ENCODE data around the gene VCL. TPM values are rescaled to one million over a fixed set of nuclear protein-coding genes. Genes with fewer than 3 reads are reported as not detected.

Gene VCL
- total and polyA plus RNA-seq, 9 of the 15 experiments (the other 6 are each of a cell fraction or from before 2014, with no cell fraction given) = 29.8 to 186 (median 76.4) TPM

GRCh38 chr10:74034301-74034700 lies 36.4 kb downstream of the VCL start:
- WGBS (ENCODE audit: insufficient coverage, low coverage, missing lambda C conversion rate) = 70% methylated on average over 2 of the region's 2 CpGs
- ATAC-seq (no peak; the same call in 2 of the 3 replicates), DNase-seq (ENCODE audit: extremely low read depth in 1 of 4, low spot score in 3 of 4) (no peak), FAIRE-seq (no peak)
- Histone ChIP-seq H4K20me1 (replicated peaks; ENCODE audit: control insufficient read depth, insufficient read depth, low read length) (no peaks in the 10 kb centered on the region), H3K9me1 (ENCODE audit: control insufficient read depth, insufficient read depth, low read length) (no peaks in the 10 kb centered on the region), H3K9me3 (replicated peaks; ENCODE audit: control insufficient read depth, insufficient read depth, low read depth, low read length) (no peaks in the 10 kb centered on the region), H2AFZ (ENCODE audit: low read depth, low read length) (no peak overlapping the region), H3K4me2 (ENCODE audit: insufficient read depth, low read length) (no peak overlapping the region), H3K4me1 (replicated peaks in 1 of 2; ENCODE audit: control insufficient read depth in 2 of 2, insufficient read depth in 2 of 2, low read length in 2 of 2) (peaks cover 10 to 38% of the 10 kb centered on the region in 2 experiments), H3K27ac (ENCODE audit: extremely low read depth, low read depth, low read length) (no peak overlapping the region), H3K9ac (ENCODE audit: insufficient read depth in 1 of 2, low read depth in 2 of 2, low read length in 2 of 2) (no peak overlapping the region), H3K27me3 (ENCODE audit: control insufficient read depth in 2 of 2, insufficient read depth in 2 of 2, low read length in 2 of 2) (no peaks in the 10 kb centered on the region), H3K4me3 (no peak overlapping the region), H3K79me2 (ENCODE audit: control insufficient read depth, insufficient read depth, low read length) (peaks cover 62% of the 10 kb centered on the region), H3K36me3 (ENCODE audit: control insufficient read depth, insufficient read depth, low read length) (peaks cover 57% of the 10 kb centered on the region)
- intact Hi-C loops (cut with micrococcal nuclease) (no loop called here), in situ Hi-C loops (cut with MboI) (no loop called here)
- ChIA-PET POLR2A (interaction anchor here (1.8 to 2.3 kb wide), 2 partner anchors 10 to 13 kb away, joined by 6 to 7 read pairs; no protein-coding TSS in a partner anchor), CTCF (ENCODE audit: low intra/inter-chr PET ratio) (no interaction called here)
- BruUV-seq (replicated peaks) = no TSS peak
- TF ChIP-seq ZEB2 (IDR thresholded peaks at IDR 0.05) (no peak), POLR2AphosphoS5 (IDR thresholded peaks at IDR 0.05; ENCODE audit: control insufficient read depth, insufficient read depth, low read depth, low read length) (0 out of 2 replicates have a peak, but pooled peaks have one; percentile 5)

DNA sequence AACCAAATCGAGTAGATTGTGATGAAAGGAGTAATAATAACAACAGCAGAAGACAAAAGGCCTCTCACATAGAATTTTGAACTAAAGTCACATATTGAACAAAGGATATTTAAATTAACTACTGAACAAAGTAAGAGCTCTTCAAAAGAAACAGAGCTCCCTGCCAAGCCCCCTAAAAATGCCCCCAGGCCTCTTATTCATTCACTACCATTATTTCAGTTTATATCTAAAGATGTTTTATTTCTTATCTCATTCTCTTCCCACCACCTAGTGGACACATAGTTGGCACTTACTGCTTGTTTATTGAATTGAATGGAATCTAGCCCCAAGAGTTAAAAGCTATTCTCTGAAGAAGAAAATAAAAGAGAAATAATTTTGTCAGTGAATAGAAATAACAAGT lies 37.4 kb downstream of the VCL start:
- no TSS peak for BruUV-seq (replicated peaks)
- ATAC-seq (no peak), FAIRE-seq (no peak), DNase-seq (ENCODE audit: extremely low read depth in 1 of 4, low spot score in 3 of 4) (no peak)
- Histone ChIP-seq H4K20me1 (replicated peaks; ENCODE audit: control insufficient read depth, insufficient read depth, low read length) (no peaks in the 10 kb centered on the region), H3K9me1 (ENCODE audit: control insufficient read depth, insufficient read depth, low read length) (no peaks in the 10 kb centered on the region), H3K36me3 (ENCODE audit: control insufficient read depth, insufficient read depth, low read length) (peaks cover 47% of the 10 kb centered on the region), H3K79me2 (ENCODE audit: control insufficient read depth, insufficient read depth, low read length) (peaks cover 61% of the 10 kb centered on the region), H3K4me2 (ENCODE audit: insufficient read depth, low read length) (no peak overlapping the region), H3K27me3 (ENCODE audit: control insufficient read depth in 2 of 2, insufficient read depth in 2 of 2, low read length in 2 of 2) (no peaks in the 10 kb centered on the region), H3K27ac (ENCODE audit: extremely low read depth, low read depth, low read length) (no peak overlapping the region), H2AFZ (ENCODE audit: low read depth, low read length) (no peak overlapping the region), H3K9ac (ENCODE audit: insufficient read depth in 1 of 2, low read depth in 2 of 2, low read length in 2 of 2) (no peak overlapping the region), H3K4me3 (no peak overlapping the region), H3K4me1 (replicated peaks in 1 of 2; ENCODE audit: control insufficient read depth in 2 of 2, insufficient read depth in 2 of 2, low read length in 2 of 2) (peaks cover 15 to 36% of the 10 kb centered on the region in 2 experiments), H3K9me3 (replicated peaks; ENCODE audit: control insufficient read depth, insufficient read depth, low read depth, low read length) (no peaks in the 10 kb centered on the region)
- intact Hi-C loops (cut with micrococcal nuclease) (no loop called here), in situ Hi-C loops (cut with MboI) (no loop called here)
- POLR2A ChIA-PET = interaction anchor here (0.8 to 1.7 kb wide), 2 partner anchors 15 to 17 kb away, joined by 3 to 4 read pairs; no protein-coding TSS in a partner anchor
- CTCF ChIA-PET (ENCODE audit: low intra/inter-chr PET ratio) = interaction anchor here (0.8 to 1.1 kb wide), 2 partner anchors 149 to 154 kb away, joined by 4 read pairs; no protein-coding TSS in a partner anchor
- WGBS (ENCODE audit: insufficient coverage, low coverage, missing lambda C conversion rate) = 33% methylated on average over 1 of the region's 1 CpG
- TF ChIP-seq EZH2 (IDR thresholded peaks at IDR 0.05; ENCODE audit: borderline replicate concordance, low read depth, low read length) = no peak
- no peak for TF ChIP-seq CXXC5 (CRISPR knock-in tag; IDR thresholded peaks at IDR 0.05)
- TF ChIP-seq REST (IDR thresholded peaks at IDR 0.05; ENCODE audit: borderline replicate concordance) = peak; percentile 37; the same call in 1 of the 2 replicates
- TF ChIP-seq REST (CRISPR knock-in tag; IDR thresholded peaks at IDR 0.05; ENCODE audit: low read depth) = no peak

All from K562 (cell line).